Sigmoid colon (tissue), 4 donors: ENCODE measurements around the gene MPI.

Experiments used
- EP300 ChIP-seq, 4 donors: sonication (generic); formaldehyde crosslinking; IDR thresholded peaks; one replicate each; pipeline ENCODE4 v1.6.1; 2017; ENCODE audit warnings: antibody characterized with exemption in 4 of 4
- POLR2A ChIP-seq, 2 donors: fragments of 450-650 bp; IDR thresholded peaks; one replicate each; pipeline ENCODE4 v1.6.1; 2016; ENCODE audit warnings: antibody characterized with exemption in 2 of 2, mild to moderate bottlenecking in 2 of 2, moderate library complexity in 2 of 2
- POLR2AphosphoS5 ChIP-seq, 4 donors: sonication (generic); formaldehyde crosslinking; IDR thresholded peaks; one replicate each; pipeline ENCODE4 v1.6.1; 2017; ENCODE audit warnings: antibody characterized with exemption in 4 of 4
- TF ChIP-seq, protein P1 (sequence below), 4 experiments: fragments of 450-650 bp in 3 of 4; fragments of 200-600 bp in 1 of 4; IDR thresholded peaks; one replicate each; pipeline ENCODE4 v1.5.1; 2016 to 2019; ENCODE audit warnings: antibody characterized with exemption in 4 of 4, mild to moderate bottlenecking in 3 of 4, moderate library complexity in 2 of 4

DNA sequence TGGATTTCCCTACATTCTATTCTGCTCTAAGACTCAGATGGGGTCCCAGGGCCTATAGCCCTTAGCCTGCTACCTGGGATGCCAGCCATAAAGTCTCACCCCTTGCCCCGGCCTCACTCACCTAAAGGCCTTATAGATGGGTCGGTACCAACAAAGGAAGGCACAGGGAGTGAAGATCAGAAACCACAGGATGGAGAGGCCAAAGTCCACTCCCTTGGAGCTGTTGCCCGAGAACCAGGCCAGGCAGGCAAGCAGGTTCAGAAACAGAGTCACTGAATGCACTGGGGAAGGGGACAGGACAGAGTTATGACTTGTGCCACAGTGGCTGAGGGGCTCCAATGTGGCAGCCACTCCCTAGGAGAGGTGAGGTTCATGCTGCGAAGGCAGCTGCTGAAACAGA lies 39.4 kb upstream of the MPI start:
- TF ChIP-seq, protein P1, sequence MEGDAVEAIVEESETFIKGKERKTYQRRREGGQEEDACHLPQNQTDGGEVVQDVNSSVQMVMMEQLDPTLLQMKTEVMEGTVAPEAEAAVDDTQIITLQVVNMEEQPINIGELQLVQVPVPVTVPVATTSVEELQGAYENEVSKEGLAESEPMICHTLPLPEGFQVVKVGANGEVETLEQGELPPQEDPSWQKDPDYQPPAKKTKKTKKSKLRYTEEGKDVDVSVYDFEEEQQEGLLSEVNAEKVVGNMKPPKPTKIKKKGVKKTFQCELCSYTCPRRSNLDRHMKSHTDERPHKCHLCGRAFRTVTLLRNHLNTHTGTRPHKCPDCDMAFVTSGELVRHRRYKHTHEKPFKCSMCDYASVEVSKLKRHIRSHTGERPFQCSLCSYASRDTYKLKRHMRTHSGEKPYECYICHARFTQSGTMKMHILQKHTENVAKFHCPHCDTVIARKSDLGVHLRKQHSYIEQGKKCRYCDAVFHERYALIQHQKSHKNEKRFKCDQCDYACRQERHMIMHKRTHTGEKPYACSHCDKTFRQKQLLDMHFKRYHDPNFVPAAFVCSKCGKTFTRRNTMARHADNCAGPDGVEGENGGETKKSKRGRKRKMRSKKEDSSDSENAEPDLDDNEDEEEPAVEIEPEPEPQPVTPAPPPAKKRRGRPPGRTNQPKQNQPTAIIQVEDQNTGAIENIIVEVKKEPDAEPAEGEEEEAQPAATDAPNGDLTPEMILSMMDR (IDR thresholded peaks at IDR 0.05), result no peak
- no peak for TF ChIP-seq EP300 (IDR thresholded peaks at IDR 0.05)
- TF ChIP-seq POLR2A (IDR thresholded peaks at IDR 0.05), result no peak
- no peak for TF ChIP-seq POLR2AphosphoS5 (IDR thresholded peaks at IDR 0.05)
